Neural cell (in vitro differentiated cells): ENCODE data around the gene ERAL1. TPM values are rescaled to one million over a fixed set of nuclear protein-coding genes. Genes with fewer than 3 reads are reported as not detected.
"Not testable (repeated sequence)": the region's sequence is repeated elsewhere in the genome, so short reads cannot be mapped to it uniquely, and the experiment has no call there.

ENCODE experiments used
- H2AFZ ChIP-seq: fragments of 200-600, 300-800 bp; sonication (generic), shearing (Covaris generic); 2 replicates; pipeline ENCODE4 v1.6.0; 2014; ENCODE audit warnings: low read depth, mild to moderate bottlenecking, antibody characterized with exemption, low read length, moderate library complexity
- H3F3A ChIP-seq: fragments of 200-600 bp; shearing (Covaris generic); 2 replicates; pipeline ENCODE4 v1.6.1; 2016; ENCODE audit warnings: mild to moderate bottlenecking, moderate library complexity, mixed read lengths, antibody characterized with exemption, low read length; ENCODE audit not compliant: insufficient read depth, poor library complexity, severe bottlenecking
- H3K27ac ChIP-seq: fragments of 200-600, 300-800 bp; sonication (generic), shearing (Covaris generic); 2 replicates; pipeline ENCODE4 v1.5.1; 2014; ENCODE audit warnings: mild to moderate bottlenecking, low read length, moderate library complexity
- H3K27me3 ChIP-seq: fragments of 300-800, 200-600 bp; sonication (generic), shearing (Covaris generic); 2 replicates; pipeline ENCODE4 v1.6.0; 2014; ENCODE audit warnings: mild to moderate bottlenecking, low read depth, low read length, moderate library complexity; ENCODE audit not compliant: insufficient read depth
- H3K36me3 ChIP-seq: fragments of 300-800, 200-600 bp; sonication (generic), shearing (Covaris generic); 2 replicates; pipeline ENCODE4 v1.5.1; 2014; ENCODE audit warnings: mild to moderate bottlenecking, antibody characterized with exemption, low read length, moderate library complexity; ENCODE audit not compliant: insufficient read depth
- H3K4me2 ChIP-seq: fragments of 300-800, 200-600 bp; sonication (generic), shearing (Covaris generic); 2 replicates; pipeline ENCODE4 v1.6.0; 2014; ENCODE audit warnings: mild to moderate bottlenecking, low read length
- H3K4me3 ChIP-seq: fragments of 300-800, 200-600 bp; sonication (generic), shearing (Covaris generic); 2 replicates; pipeline ENCODE4 v1.5.1; 2014; ENCODE audit warnings: mild to moderate bottlenecking, low read length, moderate library complexity
- H3K79me2 ChIP-seq: fragments of 200-600 bp; shearing (Covaris generic); replicated peaks from 2 replicates; pipeline ENCODE4 v1.6.0; 2014; ENCODE audit warnings: mild to moderate bottlenecking, low read length, moderate library complexity; ENCODE audit not compliant: insufficient read depth
- H3K9ac ChIP-seq: fragments of 300-800, 200-600 bp; sonication (generic), shearing (Covaris generic); 2 replicates; pipeline ENCODE4 v1.6.1; 2016; ENCODE audit warnings: mild to moderate bottlenecking, low read length, mixed read lengths
- H3K9me2 ChIP-seq: fragments of 200-600 bp; shearing (Covaris generic); 2 replicates; pipeline ENCODE4 v1.6.1; 2016; ENCODE audit warnings: mild to moderate bottlenecking, low read length, mixed read lengths; ENCODE audit not compliant: insufficient read depth
- H3K9me3 ChIP-seq: fragments of 200-600, 300-800 bp; sonication (generic), shearing (Covaris generic); 2 replicates; pipeline ENCODE4 v1.6.1; 2016; ENCODE audit warnings: mild to moderate bottlenecking, mixed run types, low read length, moderate library complexity, mixed read lengths
- H4K20me1 ChIP-seq: fragments of 200-600 bp; shearing (Covaris generic); 2 replicates; pipeline ENCODE4 v1.6.1; 2016; ENCODE audit warnings: mild to moderate bottlenecking, mixed run types; ENCODE audit not compliant: insufficient read depth
- EP300 ChIP-seq: fragments of 450-650 bp; conservative IDR thresholded peaks from 2 replicates; pipeline ENCODE4 v1.6.1; 2014; ENCODE audit warnings: antibody characterized with exemption, mild to moderate bottlenecking, moderate library complexity; ENCODE audit not compliant: poor library complexity, severe bottlenecking
- EZH2 ChIP-seq: fragments of 200-600, 300-800 bp; shearing (Covaris generic), sonication (generic); IDR thresholded peaks from 2 replicates; pipeline ENCODE4 v1.6.1; 2014; ENCODE audit warnings: antibody characterized with exemption, low read length, borderline replicate concordance, mild to moderate bottlenecking; ENCODE audit not compliant: insufficient read depth, poor library complexity, severe bottlenecking
- MXI1 ChIP-seq: fragments of 450-650 bp; conservative IDR thresholded peaks from 2 replicates; pipeline ENCODE4 v1.6.1; 2014; ENCODE audit warnings: antibody characterized with exemption, mild to moderate bottlenecking; ENCODE audit not compliant: poor library complexity, severe bottlenecking
- POLR2AphosphoS5 ChIP-seq: IDR thresholded peaks from 2 replicates; pipeline ENCODE4 v1.6.1; 2012
- RAD21 ChIP-seq: fragments of 450-650 bp; conservative IDR thresholded peaks from 2 replicates; pipeline ENCODE4 v1.6.1; 2014; ENCODE audit warnings: antibody characterized with exemption, mild to moderate bottlenecking, moderate library complexity
- SMC3 ChIP-seq: fragments of 450-650 bp; conservative IDR thresholded peaks from 2 replicates; pipeline ENCODE4 v1.6.1; 2014; ENCODE audit warnings: antibody characterized with exemption, mild to moderate bottlenecking, moderate library complexity; ENCODE audit not compliant: poor library complexity
- TAF1 ChIP-seq: IDR thresholded peaks from 2 replicates; pipeline ENCODE4 v1.6.1; 2012; ENCODE audit warnings: low read depth
- polyA plus RNA-seq: library from polyadenylated mRNA; depleted of rRNA; stranded (reverse); fragments of >200 nt; gene quantifications from 2 replicates; pipeline ENCODE4 v1.2.3, GENCODE V29; 2014
- TF ChIP-seq, protein P1 (sequence below): fragments of 450-650 bp; IDR thresholded peaks from 2 replicates; pipeline ENCODE4 v1.5.1; 2014; ENCODE audit warnings: antibody characterized with exemption, mild to moderate bottlenecking, moderate library complexity; ENCODE audit not compliant: poor library complexity, severe bottlenecking
- TF ChIP-seq, protein P2 (sequence below): IDR thresholded peaks from 2 replicates; pipeline ENCODE4 v1.6.1; 2012; ENCODE audit warnings: borderline replicate concordance

Gene ERAL1
- polyA plus RNA-seq, 1 donor from 2014 or later = 31.8 TPM

- H3K27ac ChIP-seq = no peak overlapping the region
- no peak overlapping the region for H3K4me2 ChIP-seq
- no peaks in the 10 kb centered on the region for H3K36me3 ChIP-seq
- H3K79me2 ChIP-seq = peaks cover 25% of the 10 kb centered on the region
- H4K20me1 ChIP-seq = no peaks in the 10 kb centered on the region
- no peaks in the 10 kb centered on the region for H3K9me3 ChIP-seq
- no peaks in the 10 kb centered on the region for H3K27me3 ChIP-seq
- H2AFZ ChIP-seq = no peak overlapping the region
- H3F3A ChIP-seq = no peaks in the 10 kb centered on the region
- H3K9me2 ChIP-seq = no peaks in the 10 kb centered on the region
- H3K9ac ChIP-seq = no peak overlapping the region
- TF ChIP-seq EZH2 (no peak), POLR2AphosphoS5 (no peak), EP300 (no peak), SMC3 (no peak), TAF1 (no peak)
- no peak overlapping the region for H3K4me3 ChIP-seq
Observed at GRCh38 chr17:28843816-28844148, 11.0 kb upstream of the ERAL1 start.

DNA sequence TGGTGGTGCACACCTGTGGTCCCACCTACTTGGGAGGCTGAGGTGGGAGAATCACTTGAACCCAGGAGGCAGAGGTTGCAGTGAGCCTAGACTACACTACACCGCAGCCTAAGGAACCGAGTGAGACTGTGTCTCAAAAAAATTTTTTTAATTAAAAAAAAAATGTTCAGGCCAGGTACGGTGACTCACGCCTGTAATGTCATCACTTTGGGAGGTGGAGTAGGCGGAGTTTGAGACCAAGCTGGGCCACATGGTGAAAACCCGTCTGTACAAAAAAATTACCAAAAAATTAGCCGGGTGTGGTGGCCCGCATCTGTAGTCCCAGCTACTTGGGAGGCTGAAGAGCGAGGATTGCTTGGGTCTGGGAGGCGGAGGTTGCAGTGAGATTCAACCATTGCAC, 8.6 kb upstream of the ERAL1 start:
- H3F3A ChIP-seq = no peaks in the 10 kb centered on the region
- no peak overlapping the region for H3K9ac ChIP-seq
- no peaks in the 10 kb centered on the region for H3K9me2 ChIP-seq
- no peak overlapping the region for H3K4me3 ChIP-seq
- no peak for TF ChIP-seq MXI1
- TF ChIP-seq EZH2 = no peak
- TF ChIP-seq EP300 = no peak
- TF ChIP-seq TAF1 = no peak
- no peak for TF ChIP-seq RAD21
- TF ChIP-seq POLR2AphosphoS5 = no peak
- TF ChIP-seq, protein P1, sequence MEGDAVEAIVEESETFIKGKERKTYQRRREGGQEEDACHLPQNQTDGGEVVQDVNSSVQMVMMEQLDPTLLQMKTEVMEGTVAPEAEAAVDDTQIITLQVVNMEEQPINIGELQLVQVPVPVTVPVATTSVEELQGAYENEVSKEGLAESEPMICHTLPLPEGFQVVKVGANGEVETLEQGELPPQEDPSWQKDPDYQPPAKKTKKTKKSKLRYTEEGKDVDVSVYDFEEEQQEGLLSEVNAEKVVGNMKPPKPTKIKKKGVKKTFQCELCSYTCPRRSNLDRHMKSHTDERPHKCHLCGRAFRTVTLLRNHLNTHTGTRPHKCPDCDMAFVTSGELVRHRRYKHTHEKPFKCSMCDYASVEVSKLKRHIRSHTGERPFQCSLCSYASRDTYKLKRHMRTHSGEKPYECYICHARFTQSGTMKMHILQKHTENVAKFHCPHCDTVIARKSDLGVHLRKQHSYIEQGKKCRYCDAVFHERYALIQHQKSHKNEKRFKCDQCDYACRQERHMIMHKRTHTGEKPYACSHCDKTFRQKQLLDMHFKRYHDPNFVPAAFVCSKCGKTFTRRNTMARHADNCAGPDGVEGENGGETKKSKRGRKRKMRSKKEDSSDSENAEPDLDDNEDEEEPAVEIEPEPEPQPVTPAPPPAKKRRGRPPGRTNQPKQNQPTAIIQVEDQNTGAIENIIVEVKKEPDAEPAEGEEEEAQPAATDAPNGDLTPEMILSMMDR = no peak
- TF ChIP-seq, protein P2, sequence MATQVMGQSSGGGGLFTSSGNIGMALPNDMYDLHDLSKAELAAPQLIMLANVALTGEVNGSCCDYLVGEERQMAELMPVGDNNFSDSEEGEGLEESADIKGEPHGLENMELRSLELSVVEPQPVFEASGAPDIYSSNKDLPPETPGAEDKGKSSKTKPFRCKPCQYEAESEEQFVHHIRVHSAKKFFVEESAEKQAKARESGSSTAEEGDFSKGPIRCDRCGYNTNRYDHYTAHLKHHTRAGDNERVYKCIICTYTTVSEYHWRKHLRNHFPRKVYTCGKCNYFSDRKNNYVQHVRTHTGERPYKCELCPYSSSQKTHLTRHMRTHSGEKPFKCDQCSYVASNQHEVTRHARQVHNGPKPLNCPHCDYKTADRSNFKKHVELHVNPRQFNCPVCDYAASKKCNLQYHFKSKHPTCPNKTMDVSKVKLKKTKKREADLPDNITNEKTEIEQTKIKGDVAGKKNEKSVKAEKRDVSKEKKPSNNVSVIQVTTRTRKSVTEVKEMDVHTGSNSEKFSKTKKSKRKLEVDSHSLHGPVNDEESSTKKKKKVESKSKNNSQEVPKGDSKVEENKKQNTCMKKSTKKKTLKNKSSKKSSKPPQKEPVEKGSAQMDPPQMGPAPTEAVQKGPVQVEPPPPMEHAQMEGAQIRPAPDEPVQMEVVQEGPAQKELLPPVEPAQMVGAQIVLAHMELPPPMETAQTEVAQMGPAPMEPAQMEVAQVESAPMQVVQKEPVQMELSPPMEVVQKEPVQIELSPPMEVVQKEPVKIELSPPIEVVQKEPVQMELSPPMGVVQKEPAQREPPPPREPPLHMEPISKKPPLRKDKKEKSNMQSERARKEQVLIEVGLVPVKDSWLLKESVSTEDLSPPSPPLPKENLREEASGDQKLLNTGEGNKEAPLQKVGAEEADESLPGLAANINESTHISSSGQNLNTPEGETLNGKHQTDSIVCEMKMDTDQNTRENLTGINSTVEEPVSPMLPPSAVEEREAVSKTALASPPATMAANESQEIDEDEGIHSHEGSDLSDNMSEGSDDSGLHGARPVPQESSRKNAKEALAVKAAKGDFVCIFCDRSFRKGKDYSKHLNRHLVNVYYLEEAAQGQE = no peak
- no peak for TF ChIP-seq SMC3
- H3K27me3 ChIP-seq = no peaks in the 10 kb centered on the region
- H4K20me1 ChIP-seq = no peaks in the 10 kb centered on the region
- no peak overlapping the region for H3K4me2 ChIP-seq
- H3K27ac ChIP-seq = no peak overlapping the region
- no peak overlapping the region for H2AFZ ChIP-seq
- peaks cover 7% of the 10 kb centered on the region for H3K79me2 ChIP-seq
- no peaks in the 10 kb centered on the region for H3K36me3 ChIP-seq
- H3K9me3 ChIP-seq = no peaks in the 10 kb centered on the region

DNA sequence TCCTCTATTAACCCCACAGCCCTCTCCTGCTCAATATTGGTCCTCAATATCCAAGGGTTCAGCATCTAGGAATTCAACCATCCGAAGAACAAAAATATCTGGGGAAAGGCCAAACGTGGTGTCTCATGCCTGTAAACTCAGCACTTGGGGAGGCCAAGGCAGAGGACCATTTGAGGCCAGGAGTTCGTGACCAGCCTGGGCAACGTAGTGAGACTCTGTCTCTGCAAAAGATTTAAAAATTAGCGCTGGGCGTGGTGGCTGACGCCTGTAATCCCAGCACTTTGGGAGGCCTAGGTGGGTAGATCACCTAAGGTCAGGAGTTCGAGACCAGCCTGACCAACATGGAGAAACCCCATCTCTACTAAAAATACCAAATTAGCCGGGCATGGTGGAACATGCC, 8.1 kb upstream of the ERAL1 start:
- not testable (repeated sequence) for H3F3A ChIP-seq, H3K9me2 ChIP-seq, H2AFZ ChIP-seq, H3K4me2 ChIP-seq, H3K27ac ChIP-seq, H3K79me2 ChIP-seq, H3K4me3 ChIP-seq, H3K9me3 ChIP-seq, H3K27me3 ChIP-seq, H3K36me3 ChIP-seq, H4K20me1 ChIP-seq, H3K9ac ChIP-seq

- H3K9me3 ChIP-seq, H3K4me2 ChIP-seq, H3F3A ChIP-seq, H3K79me2 ChIP-seq, H3K9ac ChIP-seq, H3K27ac ChIP-seq, H3K9me2 ChIP-seq, H3K36me3 ChIP-seq, H3K4me3 ChIP-seq, H3K27me3 ChIP-seq, H4K20me1 ChIP-seq, H2AFZ ChIP-seq: not testable (repeated sequence)
Observed at GRCh38 chr17:28848667-28849066, 6.1 kb upstream of the ERAL1 start.
